ENCODE results near the gene VWA1. TPM values are rescaled to one million over a fixed set of nuclear protein-coding genes. Genes with fewer than 3 reads are reported as not detected.

The VWA1 gene
- total and polyA plus RNA-seq, 4 donors, result 51.7 to 94.3 (median 69.1) TPM

DNA sequence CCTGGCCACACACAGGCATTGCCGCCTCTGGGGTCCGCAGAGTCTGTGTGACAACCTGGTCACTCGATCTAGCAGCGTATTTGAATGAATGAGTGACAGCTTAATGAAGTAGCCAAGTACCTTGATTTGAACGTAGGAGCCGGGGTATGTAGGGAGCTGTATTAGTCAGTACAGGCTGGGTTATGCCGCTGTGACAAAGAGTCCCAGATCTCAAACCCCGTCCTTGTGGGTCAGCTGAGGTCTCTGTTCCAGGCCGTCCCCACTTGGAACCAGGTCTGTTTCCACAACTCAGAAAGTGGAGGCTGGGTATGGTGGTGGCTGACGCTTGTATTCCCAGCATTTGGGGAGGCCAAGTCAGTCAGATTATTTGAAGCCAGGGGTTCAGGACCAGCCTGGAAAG is 56.1 kb downstream of the VWA1 start:
- DNase-seq (no peak), ATAC-seq (ENCODE audit: insufficient read depth, low FRiP score) (no peak)
- H3K4me3 ChIP-seq, result no peak overlapping the region
- H3K9ac ChIP-seq (ENCODE audit: insufficient read depth in 1 of 2, low read length in 2 of 2), result no peak overlapping the region
- H3K9me3 ChIP-seq (ENCODE audit: control insufficient read depth in 4 of 4, insufficient read depth in 3 of 4, low read length in 3 of 4), result peaks cover 0 to 8% (median 2%) of the 10 kb centered on the region in 4 donors
- WGBS, 2 donors, result 97% methylated on average over 10 of the region's 10 CpGs
- H3K27me3 ChIP-seq (ENCODE audit: control insufficient read depth in 3 of 3, insufficient read depth in 3 of 3, low read length in 2 of 3), result no peaks in the 10 kb centered on the region
- H3K4me1 ChIP-seq (ENCODE audit: control insufficient read depth in 5 of 5, insufficient read depth in 5 of 5, low read length in 5 of 5), result no peaks in the 10 kb centered on the region
- peaks cover 12 to 58% (median 29%) of the 10 kb centered on the region in 4 donors for H3K36me3 ChIP-seq (ENCODE audit: control insufficient read depth in 4 of 4, insufficient read depth in 4 of 4, low read length in 4 of 4)
- TF ChIP-seq, protein P1, sequence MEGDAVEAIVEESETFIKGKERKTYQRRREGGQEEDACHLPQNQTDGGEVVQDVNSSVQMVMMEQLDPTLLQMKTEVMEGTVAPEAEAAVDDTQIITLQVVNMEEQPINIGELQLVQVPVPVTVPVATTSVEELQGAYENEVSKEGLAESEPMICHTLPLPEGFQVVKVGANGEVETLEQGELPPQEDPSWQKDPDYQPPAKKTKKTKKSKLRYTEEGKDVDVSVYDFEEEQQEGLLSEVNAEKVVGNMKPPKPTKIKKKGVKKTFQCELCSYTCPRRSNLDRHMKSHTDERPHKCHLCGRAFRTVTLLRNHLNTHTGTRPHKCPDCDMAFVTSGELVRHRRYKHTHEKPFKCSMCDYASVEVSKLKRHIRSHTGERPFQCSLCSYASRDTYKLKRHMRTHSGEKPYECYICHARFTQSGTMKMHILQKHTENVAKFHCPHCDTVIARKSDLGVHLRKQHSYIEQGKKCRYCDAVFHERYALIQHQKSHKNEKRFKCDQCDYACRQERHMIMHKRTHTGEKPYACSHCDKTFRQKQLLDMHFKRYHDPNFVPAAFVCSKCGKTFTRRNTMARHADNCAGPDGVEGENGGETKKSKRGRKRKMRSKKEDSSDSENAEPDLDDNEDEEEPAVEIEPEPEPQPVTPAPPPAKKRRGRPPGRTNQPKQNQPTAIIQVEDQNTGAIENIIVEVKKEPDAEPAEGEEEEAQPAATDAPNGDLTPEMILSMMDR (IDR thresholded peaks at IDR 0.05; ENCODE audit: control extremely low read depth, extremely low read depth), result no peak
- no peak overlapping the region for H3K27ac ChIP-seq (ENCODE audit: low read depth in 1 of 2, low read length in 1 of 2)

Other genes with a start within 250 kb of the VWA1 start
- 1 to 10 TPM; 2.7 to 4.0 TPM for gene TNFRSF18, start 229.1 kb upstream of the VWA1 start, total RNA-seq
- gene TNFRSF18, start 229.1 kb upstream of the VWA1 start, polyA plus RNA-seq, result 1 to 10 TPM; 1.8 to 2.1 TPM
- 1 to 10 TPM; 3.6 to 5.3 TPM for gene TNFRSF4, start 221.5 kb upstream of the VWA1 start, total RNA-seq
- gene TNFRSF4, start 221.5 kb upstream of the VWA1 start, polyA plus RNA-seq, result 10 to 100 TPM in 1 of 2 donors, 1 to 10 TPM in 1; 8.5 to 11.3 TPM
- 100 to 1,000 TPM in 1 of 2 donors, 10 to 100 TPM in 1; 65.7 to 189 TPM for gene SDF4, start 203.7 kb upstream of the VWA1 start, total RNA-seq
- 100 to 1,000 TPM; 108 to 178 TPM for gene SDF4, start 203.7 kb upstream of the VWA1 start, polyA plus RNA-seq
- 10 to 100 TPM in 1 of 2 donors, 1 to 10 TPM in 1; 7.0 to 28.3 TPM for gene B3GALT6, start 203.5 kb upstream of the VWA1 start, total RNA-seq
- gene B3GALT6, start 203.5 kb upstream of the VWA1 start, polyA plus RNA-seq, result 10 to 100 TPM; 12.7 to 18.9 TPM
- gene C1QTNF12, start 189.0 kb upstream of the VWA1 start, total RNA-seq, result 1 to 10 TPM; 1.5 to 2.5 TPM
- 1 to 10 TPM; 1.2 to 3.0 TPM for gene C1QTNF12, start 189.0 kb upstream of the VWA1 start, polyA plus RNA-seq
- 10 to 100 TPM; 36.0 to 57.4 TPM for gene UBE2J2, start 161.8 kb upstream of the VWA1 start, total RNA-seq
- 10 to 100 TPM; 45.9 to 48.2 TPM for gene UBE2J2, start 161.8 kb upstream of the VWA1 start, polyA plus RNA-seq
- 1 to 10 TPM; 2.3 to 2.4 TPM for gene SCNN1D, start 155.3 kb upstream of the VWA1 start, total RNA-seq
- gene SCNN1D, start 155.3 kb upstream of the VWA1 start, polyA plus RNA-seq, result 1 to 10 TPM in 1 of 2 donors, under 1 TPM in 1; 0.94 to 3.5 TPM
- gene ACAP3, start 127.8 kb upstream of the VWA1 start, total RNA-seq, result 10 to 100 TPM; 33.6 to 62.8 TPM
- 10 to 100 TPM; 18.7 to 42.0 TPM for gene ACAP3, start 127.8 kb upstream of the VWA1 start, polyA plus RNA-seq
- 10 to 100 TPM; 11.3 to 21.1 TPM for gene PUSL1, start 127.1 kb upstream of the VWA1 start, total RNA-seq
- 10 to 100 TPM; 16.1 to 23.7 TPM for gene PUSL1, start 127.1 kb upstream of the VWA1 start, polyA plus RNA-seq
- gene INTS11, start 111.0 kb upstream of the VWA1 start, total RNA-seq, result 100 to 1,000 TPM in 1 of 2 donors, 10 to 100 TPM in 1; 89.8 to 102 TPM
- gene INTS11, start 111.0 kb upstream of the VWA1 start, polyA plus RNA-seq, result 100 to 1,000 TPM in 1 of 2 donors, 10 to 100 TPM in 1; 91.2 to 130 TPM
- 10 to 100 TPM; 14.2 to 24.2 TPM for gene CPTP, start 110.9 kb upstream of the VWA1 start, total RNA-seq
- gene CPTP, start 110.9 kb upstream of the VWA1 start, polyA plus RNA-seq, result 10 to 100 TPM; 10.9 to 32.0 TPM
- gene TAS1R3, start 104.4 kb upstream of the VWA1 start, total RNA-seq, result 1 to 10 TPM in 1 of 2 donors, under 1 TPM in 1; 0.67 to 1.3 TPM
- under 1 TPM; 0.13 to 0.43 TPM for gene TAS1R3, start 104.4 kb upstream of the VWA1 start, polyA plus RNA-seq
- 10 to 100 TPM; 39.2 to 79.1 TPM for gene DVL1, start 86.3 kb upstream of the VWA1 start, total RNA-seq
- 10 to 100 TPM; 48.8 to 76.9 TPM for gene DVL1, start 86.3 kb upstream of the VWA1 start, polyA plus RNA-seq
- gene MXRA8, start 77.1 kb upstream of the VWA1 start, total RNA-seq, result 100 to 1,000 TPM in 1 of 2 donors, 10 to 100 TPM in 1; 68.9 to 213 TPM
- 10 to 100 TPM; 38.5 to 65.0 TPM for gene MXRA8, start 77.1 kb upstream of the VWA1 start, polyA plus RNA-seq
- 100 to 1,000 TPM in 1 of 2 donors, 10 to 100 TPM in 1; 43.5 to 157 TPM for gene AURKAIP1, start 60.5 kb upstream of the VWA1 start, total RNA-seq
- gene AURKAIP1, start 60.5 kb upstream of the VWA1 start, polyA plus RNA-seq, result 100 to 1,000 TPM; 179 to 208 TPM
- 100 to 1,000 TPM; 157 to 385 TPM for gene CCNL2, start 36.4 kb upstream of the VWA1 start, total RNA-seq
- 100 to 1,000 TPM in 1 of 2 donors, 10 to 100 TPM in 1; 97.9 to 230 TPM for gene CCNL2, start 36.4 kb upstream of the VWA1 start, polyA plus RNA-seq
- 100 to 1,000 TPM in 1 of 2 donors, 10 to 100 TPM in 1; 60.1 to 115 TPM for gene MRPL20, start 28.4 kb upstream of the VWA1 start, total RNA-seq
- 100 to 1,000 TPM; 129 to 181 TPM for gene MRPL20, start 28.4 kb upstream of the VWA1 start, polyA plus RNA-seq
- gene ANKRD65, start 14.4 kb upstream of the VWA1 start, total RNA-seq, result 10 to 100 TPM; 30.2 to 54.2 TPM
- gene ANKRD65, start 14.4 kb upstream of the VWA1 start, polyA plus RNA-seq, result 10 to 100 TPM; 13.5 to 33.5 TPM
- gene ATAD3C, start 14.0 kb downstream of the VWA1 start, total RNA-seq, result 10 to 100 TPM in 1 of 2 donors, under 1 TPM in 1; 0.60 to 14.0 TPM
- gene ATAD3C, start 14.0 kb downstream of the VWA1 start, polyA plus RNA-seq, result 10 to 100 TPM; 15.7 to 18.0 TPM
- 10 to 100 TPM; 21.6 to 39.0 TPM for gene ATAD3B, start 36.1 kb downstream of the VWA1 start, total RNA-seq
- gene ATAD3B, start 36.1 kb downstream of the VWA1 start, polyA plus RNA-seq, result 10 to 100 TPM; 23.4 to 32.6 TPM
- 10 to 100 TPM in 1 of 2 donors, 1 to 10 TPM in 1; 8.1 to 31.3 TPM for gene ATAD3A, start 76.5 kb downstream of the VWA1 start, total RNA-seq
- 10 to 100 TPM; 26.9 to 29.8 TPM for gene ATAD3A, start 76.5 kb downstream of the VWA1 start, polyA plus RNA-seq
- 1 to 10 TPM; 2.3 to 3.9 TPM for gene TMEM240, start 104.9 kb downstream of the VWA1 start, total RNA-seq
- gene TMEM240, start 104.9 kb downstream of the VWA1 start, polyA plus RNA-seq, result 1 to 10 TPM; 2.3 to 4.2 TPM
- gene SSU72, start 139.2 kb downstream of the VWA1 start, total RNA-seq, result 100 to 1,000 TPM in 1 of 2 donors, 10 to 100 TPM in 1; 63.7 to 128 TPM
- 100 to 1,000 TPM in 1 of 2 donors, 10 to 100 TPM in 1; 85.8 to 114 TPM for gene SSU72, start 139.2 kb downstream of the VWA1 start, polyA plus RNA-seq
- 10 to 100 TPM in 1 of 2 donors, under 1 TPM in 1; 0.40 to 12.8 TPM for gene FNDC10, start 164.4 kb downstream of the VWA1 start, total RNA-seq
- 10 to 100 TPM in 1 of 2 donors, 1 to 10 TPM in 1; 2.5 to 10.7 TPM for gene FNDC10, start 164.4 kb downstream of the VWA1 start, polyA plus RNA-seq
- gene MIB2, start 179.8 kb downstream of the VWA1 start, total RNA-seq, result 10 to 100 TPM; 41.6 to 60.0 TPM
- gene MIB2, start 179.8 kb downstream of the VWA1 start, polyA plus RNA-seq, result 10 to 100 TPM; 35.5 to 80.5 TPM
- 10 to 100 TPM; 29.2 to 40.3 TPM for gene MMP23B, start 196.5 kb downstream of the VWA1 start, total RNA-seq
- gene MMP23B, start 196.5 kb downstream of the VWA1 start, polyA plus RNA-seq, result 10 to 100 TPM; 14.1 to 15.0 TPM
- gene CDK11B, start 223.3 kb downstream of the VWA1 start, total RNA-seq, result 10 to 100 TPM; 15.7 to 21.4 TPM
- 10 to 100 TPM; 27.1 to 39.6 TPM for gene CDK11B, start 223.3 kb downstream of the VWA1 start, polyA plus RNA-seq

All from lung (tissue), 12 donors.